ENCODE measurements around the gene CNNM4. TPM values are rescaled to one million over a fixed set of nuclear protein-coding genes. Genes with fewer than 3 reads are reported as not detected.

Gene CNNM4
- total RNA-seq, 1 donor from 2014 or later: 15.5 TPM

DNA sequence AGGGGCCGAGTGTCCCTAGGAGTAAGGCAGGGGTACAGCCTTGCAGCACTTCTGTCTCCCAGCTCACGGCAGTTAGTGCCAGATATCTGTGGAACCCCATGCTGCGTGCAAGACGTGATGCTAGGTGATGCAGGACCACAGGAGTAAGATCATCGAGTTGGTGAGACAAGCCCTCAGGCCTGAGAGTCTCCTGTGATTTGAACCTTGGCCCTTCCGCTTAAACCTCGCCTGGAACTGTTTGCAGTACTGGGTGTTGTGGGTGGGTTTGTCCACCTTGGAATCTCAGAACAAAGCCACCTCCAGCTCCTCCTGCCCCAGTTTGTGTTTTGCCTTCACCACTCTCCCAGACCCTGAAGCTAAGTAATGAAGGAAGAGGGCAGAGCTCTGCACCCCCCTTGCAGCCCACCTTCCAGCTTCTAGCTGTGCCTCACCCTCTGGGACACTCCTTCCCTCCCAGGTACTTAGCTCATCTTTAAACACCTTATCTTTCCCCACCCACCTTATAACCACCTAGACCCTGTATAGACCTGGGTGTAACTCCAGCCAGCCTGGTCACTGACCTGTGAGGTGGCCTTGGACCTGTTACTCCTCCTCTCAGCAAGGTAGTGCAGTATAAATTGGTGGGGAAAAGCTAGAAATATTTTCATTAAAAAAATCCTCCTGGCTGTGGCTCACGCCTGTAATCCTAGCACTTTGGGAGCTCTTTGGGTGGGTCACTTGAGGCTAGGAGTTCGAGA is 6.6 kb downstream of the CNNM4 start:
- no peak overlapping the region for H3K4me3 Mint-ChIP-seq
- no peak overlapping the region for H3K27ac ChIP-seq
- peaks cover 17% of the 10 kb centered on the region for H3K4me1 ChIP-seq
- peaks cover 45% of the 10 kb centered on the region for H3K79me2 ChIP-seq (ENCODE audit: low read depth)
- peaks cover 36% of the 10 kb centered on the region for H3K4me1 Mint-ChIP-seq
- H3K4me3 ChIP-seq: no peak overlapping the region
- H3K9me3 ChIP-seq (ENCODE audit: low read depth): no peaks in the 10 kb centered on the region
- H2AFZ ChIP-seq (replicated peaks): no peak overlapping the region
- H4K20me1 ChIP-seq (ENCODE audit: low read depth): peaks cover 52% of the 10 kb centered on the region
- H3K27me3 ChIP-seq: no peaks in the 10 kb centered on the region
- peaks cover 3% of the 10 kb centered on the region for H3K36me3 Mint-ChIP-seq
- no peak for DNase-seq (ENCODE audit: low spot score)
- H3K27ac Mint-ChIP-seq: no peak overlapping the region
- no peaks in the 10 kb centered on the region for H3K9me3 Mint-ChIP-seq
- H3K27me3 Mint-ChIP-seq (ENCODE audit: insufficient read depth, low read depth): peaks cover 10% of the 10 kb centered on the region
- no peak for TF ChIP-seq EZH2phosphoT487 (IDR thresholded peaks at IDR 0.05)
- no peak for TF ChIP-seq EZH2 (IDR thresholded peaks at IDR 0.05)
- TF ChIP-seq, protein P1, sequence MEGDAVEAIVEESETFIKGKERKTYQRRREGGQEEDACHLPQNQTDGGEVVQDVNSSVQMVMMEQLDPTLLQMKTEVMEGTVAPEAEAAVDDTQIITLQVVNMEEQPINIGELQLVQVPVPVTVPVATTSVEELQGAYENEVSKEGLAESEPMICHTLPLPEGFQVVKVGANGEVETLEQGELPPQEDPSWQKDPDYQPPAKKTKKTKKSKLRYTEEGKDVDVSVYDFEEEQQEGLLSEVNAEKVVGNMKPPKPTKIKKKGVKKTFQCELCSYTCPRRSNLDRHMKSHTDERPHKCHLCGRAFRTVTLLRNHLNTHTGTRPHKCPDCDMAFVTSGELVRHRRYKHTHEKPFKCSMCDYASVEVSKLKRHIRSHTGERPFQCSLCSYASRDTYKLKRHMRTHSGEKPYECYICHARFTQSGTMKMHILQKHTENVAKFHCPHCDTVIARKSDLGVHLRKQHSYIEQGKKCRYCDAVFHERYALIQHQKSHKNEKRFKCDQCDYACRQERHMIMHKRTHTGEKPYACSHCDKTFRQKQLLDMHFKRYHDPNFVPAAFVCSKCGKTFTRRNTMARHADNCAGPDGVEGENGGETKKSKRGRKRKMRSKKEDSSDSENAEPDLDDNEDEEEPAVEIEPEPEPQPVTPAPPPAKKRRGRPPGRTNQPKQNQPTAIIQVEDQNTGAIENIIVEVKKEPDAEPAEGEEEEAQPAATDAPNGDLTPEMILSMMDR (IDR thresholded peaks at IDR 0.05): no peak
- H3F3A ChIP-seq (ENCODE audit: low read depth): peaks cover 21% of the 10 kb centered on the region
- H3K9ac ChIP-seq: no peak overlapping the region
- H3K4me2 ChIP-seq: no peak overlapping the region
- H3K36me3 ChIP-seq: no peaks in the 10 kb centered on the region

- peaks cover 28% of the 10 kb centered on the region for H3K4me1 Mint-ChIP-seq
Measured at GRCh38 chr2:96768083-96768561, 7.4 kb downstream of the CNNM4 start.

DNA sequence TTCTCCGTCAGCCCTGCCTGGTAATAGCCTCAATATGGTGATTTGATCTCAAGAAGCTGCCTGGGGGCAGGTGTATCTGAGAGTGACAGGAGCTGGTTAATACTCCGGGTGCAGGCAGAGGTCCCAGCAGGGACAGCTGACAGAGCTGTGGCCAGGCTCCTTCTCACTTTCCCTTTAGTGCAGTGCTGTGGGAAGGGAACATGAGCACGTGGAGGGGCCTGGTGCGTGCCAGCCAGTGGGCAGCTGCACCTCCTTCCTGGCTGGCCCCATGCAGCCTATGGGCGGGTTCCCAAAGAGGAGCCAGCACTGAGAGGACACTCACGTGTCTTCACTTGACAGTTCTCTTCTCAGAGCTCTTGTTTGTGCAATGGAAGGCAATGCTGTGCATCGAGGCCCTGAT is 9.1 kb downstream of the CNNM4 start:
- Histone ChIP-seq H3K79me2 (ENCODE audit: low read depth) (peaks cover 26% of the 10 kb centered on the region), H4K20me1 (ENCODE audit: low read depth) (peaks cover 38% of the 10 kb centered on the region), H3K36me3 (no peaks in the 10 kb centered on the region), H3K4me2 (no peak overlapping the region), H3F3A (ENCODE audit: low read depth) (no peaks in the 10 kb centered on the region), H2AFZ (replicated peaks) (no peak overlapping the region), H3K27me3 (no peaks in the 10 kb centered on the region), H3K9me3 (ENCODE audit: low read depth) (no peaks in the 10 kb centered on the region), H3K27ac (no peak overlapping the region), H3K4me1 (no peaks in the 10 kb centered on the region), H3K4me3 (no peak overlapping the region), H3K9ac (no peak overlapping the region)
- H3K9me3 Mint-ChIP-seq: no peaks in the 10 kb centered on the region
- peaks cover 3% of the 10 kb centered on the region for H3K36me3 Mint-ChIP-seq
- H3K27ac Mint-ChIP-seq: no peak overlapping the region
- TF ChIP-seq EZH2phosphoT487 (IDR thresholded peaks at IDR 0.05) (no peak), EZH2 (IDR thresholded peaks at IDR 0.05) (no peak)
- H3K4me3 Mint-ChIP-seq: no peak overlapping the region
- no peak for DNase-seq (ENCODE audit: low spot score)
- H3K4me1 Mint-ChIP-seq: peaks cover 16% of the 10 kb centered on the region
- H3K27me3 Mint-ChIP-seq (ENCODE audit: insufficient read depth, low read depth): peaks cover 5% of the 10 kb centered on the region

More at GRCh38 chr2:96768083-96768561, 7.4 kb downstream of the CNNM4 start:
- Histone ChIP-seq H3K27me3 (no peaks in the 10 kb centered on the region), H2AFZ (replicated peaks) (no peak overlapping the region), H4K20me1 (ENCODE audit: low read depth) (peaks cover 51% of the 10 kb centered on the region), H3K4me2 (no peak overlapping the region), H3K9me3 (ENCODE audit: low read depth) (no peaks in the 10 kb centered on the region), H3K4me3 (no peak overlapping the region), H3K36me3 (no peaks in the 10 kb centered on the region), H3K4me1 (peaks cover 13% of the 10 kb centered on the region), H3K9ac (no peak overlapping the region), H3K27ac (no peak overlapping the region), H3K79me2 (ENCODE audit: low read depth) (peaks cover 42% of the 10 kb centered on the region), H3F3A (ENCODE audit: low read depth) (peaks cover 13% of the 10 kb centered on the region)
- Mint-ChIP-seq H3K4me3 (no peak overlapping the region), H3K9me3 (no peaks in the 10 kb centered on the region), H3K27ac (peak overlapping the region; percentile 34), H3K36me3 (peaks cover 3% of the 10 kb centered on the region), H3K27me3 (ENCODE audit: insufficient read depth, low read depth) (peaks cover 8% of the 10 kb centered on the region)
- DNase-seq (ENCODE audit: low spot score): no peak
- TF ChIP-seq, protein P1 (IDR thresholded peaks at IDR 0.05): no peak
- TF ChIP-seq EZH2phosphoT487 (IDR thresholded peaks at IDR 0.05) (no peak), EZH2 (IDR thresholded peaks at IDR 0.05) (no peak)
